ENCODE measurements around the gene CTNND1.
A peak's percentile ranks its signal among the peaks of the same experiment; 100 is the strongest.
"Not testable (repeated sequence)": the region's sequence is repeated elsewhere in the genome, so short reads cannot be mapped to it uniquely, and the experiment has no call there.

The CTNND1 gene

DNA sequence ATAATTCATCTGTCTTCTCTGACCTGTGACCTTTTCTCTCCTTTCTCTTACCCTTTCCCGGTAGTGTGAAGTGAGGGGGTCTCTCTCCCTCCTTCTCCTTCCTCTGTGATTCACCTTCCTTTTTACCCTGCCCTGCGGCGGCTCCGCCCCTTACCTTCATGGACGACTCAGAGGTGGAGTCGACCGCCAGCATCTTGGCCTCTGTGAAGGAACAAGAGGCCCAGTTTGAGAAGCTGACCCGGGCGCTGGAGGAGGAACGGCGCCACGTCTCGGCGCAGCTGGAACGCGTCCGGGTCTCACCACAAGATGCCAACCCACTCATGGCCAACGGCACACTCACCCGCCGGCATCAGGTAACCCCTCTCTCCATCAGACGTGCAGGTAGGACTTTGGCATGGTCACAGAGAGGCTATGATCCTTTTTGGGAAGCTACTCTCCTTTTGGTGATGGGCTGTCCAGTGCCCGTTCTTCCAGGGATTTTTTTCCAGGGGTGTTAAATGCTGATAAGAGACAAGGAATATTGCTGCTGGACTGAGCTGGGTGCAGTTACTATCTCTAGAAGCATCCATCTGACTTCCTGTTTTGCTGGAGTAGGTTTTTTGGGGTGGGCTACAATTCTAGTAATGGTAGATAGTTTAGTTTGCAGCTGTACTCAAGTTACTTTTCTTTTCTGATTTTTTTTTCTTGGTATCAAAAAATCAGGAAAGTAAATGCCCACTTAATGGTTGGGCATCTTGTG, 29.9 kb downstream of the CTNND1 start:
- no peak for DNase-seq (ENCODE audit: low read depth)

DNA sequence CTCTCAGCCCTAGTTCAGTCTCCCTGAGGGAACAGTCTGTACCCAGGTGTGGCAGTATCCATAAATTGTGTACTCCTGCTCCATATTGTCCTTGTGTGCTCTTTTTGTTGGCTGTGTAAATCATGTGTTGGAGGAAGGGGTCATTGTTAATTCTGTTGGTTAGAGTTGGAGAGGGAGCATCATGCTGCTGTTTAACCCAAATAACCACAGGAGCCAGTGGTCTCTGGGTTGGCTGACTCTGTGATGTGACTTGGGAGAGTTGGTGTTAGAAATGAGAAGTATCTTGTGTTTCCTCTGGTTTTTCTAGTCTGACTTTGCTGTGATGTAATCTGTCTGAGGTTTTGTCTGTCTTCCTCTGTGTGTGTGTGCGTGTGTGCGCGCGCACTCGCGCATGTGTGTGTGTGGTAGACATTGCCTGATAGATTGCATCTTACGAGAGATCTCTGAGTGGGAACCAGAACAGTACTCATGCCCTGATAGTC, 30.5 kb downstream of the CTNND1 start:
- peak; percentile 73 for DNase-seq (ENCODE audit: low read depth)

DNA sequence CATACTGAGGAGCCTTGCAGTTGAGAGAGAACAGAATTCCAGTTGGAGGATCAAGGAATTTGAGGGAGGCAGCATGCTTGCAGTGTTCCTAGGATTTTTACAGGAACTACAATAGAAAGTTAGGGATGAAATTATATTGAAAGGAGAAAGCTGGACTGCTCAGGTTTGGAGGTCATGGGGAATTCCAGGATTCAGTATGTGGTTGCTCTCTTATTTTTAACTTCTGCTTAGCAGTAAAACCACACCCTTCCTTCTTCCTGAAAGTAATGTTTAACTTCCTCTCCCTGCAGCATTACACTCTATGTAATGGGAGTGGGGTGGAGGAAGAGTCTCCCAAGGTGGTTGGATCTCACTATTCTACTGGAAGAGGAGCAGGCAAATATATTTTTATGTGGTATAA, 31.3 kb downstream of the CTNND1 start:
- DNase-seq (ENCODE audit: low read depth): no peak

DNA sequence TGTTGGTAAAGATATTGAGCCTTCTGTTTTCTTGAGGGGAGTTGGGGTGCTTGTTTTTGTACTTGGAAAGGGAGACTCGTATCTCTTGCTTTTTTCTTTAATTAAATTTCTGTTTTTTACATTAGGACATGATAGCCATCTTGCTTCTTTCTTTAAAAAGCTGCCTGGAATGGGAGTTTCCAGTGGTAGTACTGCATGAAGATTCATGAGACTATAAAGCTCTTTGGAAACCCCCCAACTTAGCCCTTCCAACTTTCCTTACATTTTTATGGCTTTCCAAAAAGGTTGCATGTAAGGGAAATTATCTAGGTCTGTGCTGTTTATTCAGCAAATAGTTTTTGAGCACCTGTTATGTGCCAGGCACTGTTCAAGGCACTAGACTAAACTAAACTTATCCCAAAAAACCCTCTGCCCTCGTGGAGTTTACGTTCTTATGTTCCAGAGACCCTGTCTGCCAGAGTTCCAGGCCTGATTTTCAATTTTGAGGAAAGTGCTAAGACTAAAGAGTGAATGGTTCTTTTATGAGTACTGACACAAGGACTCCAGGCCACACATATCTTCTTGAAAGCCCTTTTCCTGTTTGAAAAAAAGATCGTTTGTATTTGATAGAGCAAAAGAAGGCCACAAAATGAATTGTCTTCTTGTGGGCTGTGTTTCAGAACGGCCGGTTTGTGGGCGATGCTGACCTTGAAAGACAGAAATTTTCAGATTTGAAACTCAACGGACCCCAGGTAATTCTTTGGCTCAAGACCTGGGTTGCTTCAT, 31.9 kb downstream of the CTNND1 start:
- DNase-seq (ENCODE audit: low read depth): no peak

DNA sequence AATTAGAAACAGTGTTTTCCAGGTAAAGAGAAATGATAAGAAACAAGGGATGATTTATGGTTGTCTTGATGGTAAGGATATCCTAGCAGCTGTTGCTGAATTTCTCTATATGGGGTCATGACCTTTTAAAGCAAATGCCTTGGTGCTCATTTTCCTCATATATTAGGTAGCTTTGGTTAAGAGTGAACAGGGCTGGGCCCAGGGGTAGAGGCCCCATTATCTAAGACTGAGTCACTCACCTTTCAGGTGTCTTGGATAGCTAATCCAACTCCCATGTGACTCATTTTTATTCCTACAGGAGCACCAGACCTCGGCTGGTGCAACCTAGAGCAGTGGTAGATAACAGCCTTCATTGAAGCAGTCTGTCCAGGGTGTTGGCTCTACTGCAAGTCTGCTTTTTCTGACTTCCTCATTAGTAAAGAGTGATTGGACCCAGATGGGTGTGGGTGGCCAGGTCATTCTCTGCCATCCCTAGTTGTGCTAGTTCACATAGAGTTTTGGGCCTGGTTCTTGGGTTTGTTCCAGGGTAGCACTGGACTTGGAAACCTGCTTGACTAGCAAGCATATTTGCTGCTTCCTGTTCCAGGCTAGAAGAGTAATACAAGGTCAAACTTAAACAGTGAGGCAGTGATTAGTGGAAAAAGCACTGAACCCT, 37.4 kb downstream of the CTNND1 start:
- no peak for DNase-seq (ENCODE audit: low read depth)

DNA sequence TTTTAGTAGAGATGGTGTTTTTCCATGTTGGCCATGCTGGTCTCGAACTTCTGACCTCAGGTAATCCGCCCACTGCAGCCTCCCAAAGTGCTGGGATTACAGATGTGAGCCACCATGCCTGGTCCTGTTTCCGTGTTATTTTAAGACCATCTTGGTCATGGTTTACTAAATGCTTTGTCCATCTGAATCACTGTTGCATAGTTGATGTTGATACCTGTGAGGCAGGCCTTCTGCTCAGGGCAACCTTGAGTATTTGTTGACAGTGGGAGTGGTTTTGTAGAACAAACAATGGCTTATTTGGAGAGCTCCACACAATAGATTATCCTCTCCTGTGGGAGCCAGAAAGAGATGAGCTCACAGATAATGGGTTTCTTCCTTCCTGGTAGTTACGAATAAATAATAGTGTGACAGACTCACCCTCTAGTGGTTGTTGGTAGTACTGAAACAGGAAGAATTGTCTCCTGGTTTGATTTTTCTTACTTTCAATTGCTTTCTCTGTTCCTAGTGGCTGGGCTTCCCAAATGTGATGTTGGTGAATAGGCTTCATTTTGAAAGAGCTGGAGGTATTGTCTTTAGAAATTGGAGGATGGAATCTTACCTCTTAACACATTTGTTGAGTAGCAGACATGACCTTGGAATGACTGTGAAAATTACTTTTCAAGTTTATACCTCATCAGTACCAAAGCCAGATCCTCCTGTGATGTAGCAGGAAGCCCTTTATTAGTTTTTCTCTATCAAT, 39.0 kb downstream of the CTNND1 start:
- DNase-seq (ENCODE audit: low read depth): no peak

DNA sequence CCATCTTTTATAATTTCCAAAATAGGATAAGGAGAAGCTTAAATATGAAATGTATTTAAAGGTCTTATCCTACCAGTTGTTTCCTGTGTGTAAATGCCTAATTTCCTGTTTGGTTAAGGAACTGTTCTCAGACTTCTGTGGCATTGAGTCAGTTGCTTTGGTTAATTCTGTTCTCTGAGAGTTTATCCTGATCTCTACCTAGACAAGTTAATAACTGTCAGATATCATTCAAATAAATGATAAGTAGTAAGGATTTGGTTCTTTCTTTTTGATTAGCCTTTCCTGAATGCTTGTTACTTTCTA, 39.5 kb downstream of the CTNND1 start:
- DNase-seq (ENCODE audit: low read depth): no peak

DNA sequence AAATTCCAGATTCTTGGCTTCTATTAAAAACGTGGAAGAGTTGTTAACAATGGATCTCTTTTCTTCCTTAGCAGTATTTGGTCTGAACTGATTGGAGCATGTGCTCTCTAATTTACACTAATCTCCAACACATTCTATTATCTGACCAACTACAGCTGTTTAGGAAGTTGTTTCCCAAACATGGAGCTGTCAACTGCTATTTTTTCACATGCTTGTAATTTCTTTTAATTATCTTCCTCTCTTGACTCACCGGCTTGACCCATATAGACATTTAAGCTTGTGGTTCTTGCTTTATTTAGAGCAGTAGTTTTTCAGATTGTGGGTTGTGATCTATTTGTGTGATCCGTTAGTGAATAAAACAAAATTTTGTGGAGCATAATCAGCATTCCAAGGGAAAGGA, 40.8 kb downstream of the CTNND1 start:
- DNase-seq (ENCODE audit: low read depth): no peak

DNA sequence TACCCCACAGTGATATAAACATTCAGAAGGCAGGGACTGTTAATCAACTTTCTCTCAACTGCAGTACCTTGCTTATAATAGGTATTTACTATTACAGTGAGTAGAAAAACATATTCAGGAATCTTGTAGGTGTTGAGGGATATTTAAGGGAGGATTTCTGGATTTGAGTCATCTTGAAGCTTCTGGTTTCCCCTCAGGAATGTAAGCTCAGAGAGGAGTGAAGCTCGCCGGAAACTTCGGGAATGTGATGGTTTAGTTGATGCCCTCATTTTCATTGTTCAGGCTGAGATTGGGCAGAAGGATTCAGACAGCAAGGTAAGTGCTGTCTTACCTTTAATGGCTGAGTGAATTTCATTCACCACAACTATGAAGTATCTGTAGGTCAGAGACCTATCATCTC, 42.9 kb downstream of the CTNND1 start:
- DNase-seq (ENCODE audit: low read depth): no peak

DNA sequence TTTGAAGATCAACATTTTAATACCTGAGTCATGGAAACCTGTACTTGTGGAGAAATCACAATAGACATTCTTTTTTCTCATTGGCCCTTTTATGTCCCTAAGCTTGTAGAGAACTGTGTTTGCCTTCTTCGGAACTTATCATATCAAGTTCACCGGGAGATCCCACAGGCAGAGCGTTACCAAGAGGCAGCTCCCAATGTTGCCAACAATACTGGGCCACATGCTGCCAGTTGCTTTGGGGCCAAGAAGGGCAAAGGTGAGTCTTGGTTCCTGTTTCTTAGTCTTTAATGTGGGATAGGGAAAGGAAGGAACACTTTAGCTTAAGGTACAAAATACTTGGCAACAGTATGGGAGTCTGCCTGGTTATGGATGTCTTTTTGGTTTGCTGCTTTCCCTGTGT, 44.2 kb downstream of the CTNND1 start:
- no peak for DNase-seq (ENCODE audit: low read depth)

DNA sequence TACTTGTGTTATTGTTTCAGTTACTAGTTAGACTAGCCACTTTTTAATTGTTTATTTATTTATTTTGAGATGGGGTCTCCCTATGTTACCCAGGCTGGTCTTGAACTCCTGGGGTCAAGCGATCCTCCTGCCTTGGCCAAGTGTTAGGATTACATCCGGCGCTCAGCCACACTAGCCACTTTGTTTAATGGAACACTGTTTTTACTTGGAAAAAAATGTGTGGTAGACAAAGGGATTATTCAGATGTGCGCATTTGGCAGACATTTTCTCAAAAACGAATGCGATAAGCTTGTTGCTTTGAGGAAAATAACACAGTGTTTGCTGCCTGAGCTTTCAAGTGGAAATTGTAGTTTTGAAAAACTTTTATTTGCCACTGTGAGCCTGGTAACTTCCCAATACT, 51.0 kb downstream of the CTNND1 start:
- DNase-seq (ENCODE audit: low read depth): no peak

DNA sequence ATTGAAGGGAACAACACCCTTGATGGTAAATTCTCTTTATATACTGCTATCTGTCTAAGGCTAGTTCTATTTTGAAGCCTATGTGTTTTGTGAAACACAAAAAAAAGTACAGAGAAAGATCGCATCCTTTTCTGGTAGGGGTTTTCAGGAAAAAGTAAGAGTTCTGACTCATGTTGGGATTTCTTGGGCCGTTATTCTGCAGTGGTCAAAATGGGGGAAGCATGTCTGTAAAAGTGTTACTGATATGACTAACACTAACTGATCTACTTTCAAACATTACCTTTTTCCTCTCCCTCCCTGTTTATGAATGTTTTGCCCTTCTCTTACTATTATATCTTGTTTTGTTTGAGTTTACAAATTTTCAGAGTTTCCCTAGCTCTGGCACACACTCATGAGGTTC, 53.9 kb downstream of the CTNND1 start:
- no peak for DNase-seq (ENCODE audit: low read depth)

DNA sequence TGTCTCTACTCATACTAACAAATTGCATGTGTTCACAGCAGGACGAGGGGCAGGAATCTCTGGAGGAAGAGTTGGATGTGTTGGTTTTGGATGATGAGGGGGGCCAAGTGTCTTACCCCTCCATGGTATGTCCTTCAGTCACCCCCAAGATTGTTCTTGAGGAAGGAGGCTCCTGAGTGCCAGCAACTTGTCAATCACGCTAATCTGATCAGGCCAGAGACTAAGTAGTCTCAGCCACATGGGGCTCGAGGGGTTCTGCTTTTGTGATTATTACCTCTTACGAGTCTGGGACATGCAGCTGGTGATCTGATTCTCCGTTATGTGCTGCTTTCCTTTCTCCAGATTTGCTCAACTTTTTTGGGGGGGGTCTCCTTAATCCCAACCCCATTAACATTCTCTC, 54.3 kb downstream of the CTNND1 start:
- no peak for DNase-seq (ENCODE audit: low read depth)

DNA sequence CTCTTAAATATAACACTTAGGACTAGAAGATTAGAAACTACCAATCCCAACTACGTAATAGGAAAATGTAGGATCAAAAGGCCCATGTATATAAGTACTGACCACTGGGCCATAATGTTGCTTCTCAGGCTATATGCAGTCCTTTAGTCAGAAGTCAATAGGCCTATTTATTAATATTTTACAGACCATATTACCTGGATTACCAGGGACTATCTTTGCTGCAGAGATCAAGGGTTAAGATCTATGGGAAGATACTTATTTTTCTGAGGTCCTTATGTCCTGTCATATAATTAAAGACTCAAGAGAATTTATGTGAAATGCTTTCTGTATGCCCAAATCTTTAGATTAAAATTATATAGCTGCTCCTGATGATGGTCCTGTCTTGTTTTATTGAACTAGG, 57.2 kb downstream of the CTNND1 start:
- no peak for DNase-seq (ENCODE audit: low read depth)

DNA sequence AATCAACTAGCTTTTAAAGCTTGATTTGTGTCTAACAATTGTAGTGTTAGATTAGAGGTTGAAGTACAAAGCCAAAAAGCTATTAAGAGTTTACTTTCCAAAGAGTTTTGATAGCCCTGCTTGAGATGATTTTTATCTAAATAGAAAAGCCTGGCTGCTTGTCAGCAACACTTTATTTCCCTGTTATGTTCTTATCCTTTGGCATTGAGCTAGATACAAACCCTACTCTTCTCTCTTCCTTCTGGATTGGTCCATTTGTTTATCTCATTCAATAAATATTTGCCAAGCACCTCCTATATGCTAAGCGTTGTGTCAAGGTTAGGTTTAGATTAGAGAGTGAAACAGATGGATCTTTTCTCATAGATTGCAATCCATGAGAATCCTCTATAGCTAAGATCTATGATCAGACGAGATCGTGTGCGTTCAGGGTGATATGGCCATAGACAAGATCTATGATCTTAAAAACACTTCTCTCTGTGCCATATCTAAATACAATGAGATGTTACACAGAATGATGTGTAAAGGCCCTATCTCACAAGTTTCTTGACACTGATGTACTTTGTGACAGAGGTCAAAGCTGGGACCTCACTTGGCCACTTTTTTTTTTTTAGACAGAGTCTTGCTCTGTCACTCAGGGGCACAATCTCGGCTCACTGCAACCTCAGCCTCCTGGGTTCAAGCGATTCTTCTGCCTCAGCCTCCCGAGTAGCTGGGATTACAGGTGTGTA, 57.8 kb downstream of the CTNND1 start:
- DNase-seq (ENCODE audit: low read depth): no peak

DNA sequence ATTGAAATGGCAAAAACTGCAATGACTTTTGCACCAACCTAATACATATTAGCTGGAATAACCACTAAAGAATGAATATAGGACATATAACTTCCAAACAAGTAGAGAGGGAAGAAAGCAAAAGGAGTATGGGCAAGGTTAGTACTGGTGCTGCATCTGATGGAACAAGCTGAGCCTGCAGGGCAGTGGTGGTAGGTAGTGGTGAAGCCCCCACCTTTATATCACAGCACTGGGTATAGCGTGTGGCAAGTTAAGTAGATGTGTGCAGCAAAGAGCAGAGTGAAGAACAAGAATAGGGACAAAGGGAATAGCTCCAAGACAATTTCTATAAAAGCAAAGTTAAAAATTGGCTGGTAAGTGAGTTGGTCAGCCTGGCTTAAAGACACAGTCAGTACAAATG, 62.3 kb downstream of the CTNND1 start:
- no peak for DNase-seq (ENCODE audit: low read depth)

DNA sequence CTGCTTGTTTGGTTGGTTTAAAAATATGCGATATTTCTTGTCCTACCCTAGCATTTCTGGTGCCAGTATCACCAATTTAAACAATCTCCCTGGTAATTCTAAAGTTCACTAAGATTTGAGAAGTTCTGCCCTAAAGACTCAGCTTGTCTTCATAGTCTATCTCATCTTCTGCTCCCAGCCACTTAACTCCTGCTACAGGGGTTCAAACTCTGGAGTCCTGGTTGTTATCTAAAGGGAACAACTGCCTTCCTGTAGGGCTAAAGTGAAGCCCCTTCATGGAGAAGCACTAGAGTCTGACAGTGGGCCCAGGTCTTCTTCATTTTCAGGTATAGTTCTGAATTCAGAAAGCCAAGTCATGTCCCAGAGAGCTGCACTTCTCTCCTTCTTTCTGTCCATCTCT, 73.2 kb downstream of the CTNND1 start:
- DNase-seq (ENCODE audit: low read depth): no peak

DNA sequence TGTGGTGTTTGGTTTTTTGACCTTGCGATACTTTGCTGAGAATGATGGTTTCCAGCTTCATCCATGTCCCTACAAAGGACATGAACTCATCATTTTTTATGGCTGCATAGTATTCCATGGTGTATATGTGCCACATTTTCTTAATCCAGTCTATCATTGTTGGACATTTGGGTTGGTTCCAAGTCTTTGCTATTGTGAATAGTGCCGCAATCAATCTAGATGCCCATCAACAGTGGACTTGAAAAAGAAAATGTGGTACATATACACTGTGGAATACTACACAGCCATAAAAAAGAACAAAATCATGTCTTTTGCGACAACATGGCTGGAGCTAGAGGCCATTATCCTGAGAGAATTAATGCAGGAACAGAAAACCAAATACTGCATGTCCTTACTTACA, 77.0 kb downstream of the CTNND1 start:
- DNase-seq (ENCODE audit: low read depth): not testable (repeated sequence)

DNA sequence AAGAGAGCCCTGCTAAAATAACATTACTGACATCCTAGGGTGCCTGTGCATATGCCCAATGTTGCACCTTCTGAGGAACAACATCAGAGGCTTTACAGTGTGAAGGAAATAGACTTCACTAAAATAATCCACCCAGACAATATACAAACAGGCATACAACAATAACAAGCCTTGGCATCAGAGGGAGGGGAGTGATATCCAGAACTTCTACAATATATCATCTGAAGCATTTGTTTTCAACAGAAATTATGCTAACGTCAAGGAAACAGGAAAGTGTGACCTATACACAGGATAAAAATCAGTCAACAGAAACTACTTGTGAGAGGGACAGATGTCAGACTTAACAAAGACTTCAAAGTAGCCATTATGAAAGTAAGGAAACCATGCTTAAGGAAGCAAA, 81.3 kb downstream of the CTNND1 start:
- DNase-seq (ENCODE audit: low read depth): no peak

DNA sequence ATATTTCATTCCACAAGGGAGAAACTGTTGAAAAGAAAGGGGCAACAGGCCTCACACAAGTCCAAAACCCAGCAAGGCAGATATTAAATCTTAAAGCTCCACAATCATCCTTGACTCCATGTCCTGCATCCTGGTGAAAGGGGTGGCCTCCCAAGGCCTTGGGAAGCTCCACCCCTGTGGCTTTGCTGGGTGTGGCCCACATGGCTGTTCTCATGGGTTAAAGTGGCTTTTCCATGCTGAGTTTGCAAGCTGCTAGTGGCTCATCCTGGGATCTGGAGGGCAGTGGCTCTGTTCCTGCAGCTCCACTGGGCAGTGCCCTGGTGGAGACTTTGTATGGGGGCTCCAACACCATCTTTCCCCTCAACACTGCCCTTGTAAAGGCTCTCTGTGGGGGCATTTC, 106.4 kb downstream of the CTNND1 start:
- no peak for DNase-seq (ENCODE audit: low read depth)

DNA sequence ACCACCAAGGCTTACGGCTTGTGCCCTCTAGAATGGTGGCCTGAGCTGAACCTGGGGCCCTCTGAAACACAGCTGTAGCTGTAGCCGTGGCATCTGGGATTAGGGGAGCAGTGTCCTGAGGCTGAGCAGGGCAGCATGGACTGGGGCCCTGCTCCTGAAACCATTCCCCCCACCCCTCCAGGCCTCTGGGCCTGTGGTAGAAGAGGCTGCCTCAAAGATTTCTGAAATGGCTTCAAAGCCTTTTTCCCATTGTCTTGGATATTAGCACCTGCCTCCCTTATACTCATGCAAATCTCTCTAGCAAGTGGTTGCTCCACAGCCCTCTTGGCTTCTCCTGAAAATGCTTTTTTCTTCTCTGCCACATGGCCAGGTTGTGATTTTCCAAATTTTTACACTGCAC, 106.9 kb downstream of the CTNND1 start:
- no peak for DNase-seq (ENCODE audit: low read depth)

Data from stimulated activated CD8-positive, alpha-beta memory T cell treated with anti-CD3 and anti-CD28 coated beads, Interleukin-12 subunit alpha, Interleukin-12 subunit beta, amount 100 ng/mL, for 4 hours (primary cell).